H1 (cell line): ENCODE results near the gene BPIFB3. TPM values are rescaled to one million over a fixed set of nuclear protein-coding genes. Genes with fewer than 3 reads are reported as not detected.

Experiments used
- GTF2F1 ChIP-seq: IDR thresholded peaks from 2 replicates; pipeline ENCODE4 v1.6.1; 2012; ENCODE audit warnings: low read depth, low read length, improper control_type of control experiment, borderline replicate concordance
- SIRT6 ChIP-seq: IDR thresholded peaks from one replicate; pipeline ENCODE4 v1.7.1; 2012; ENCODE audit warnings: low read length, inconsistent platforms
- polyA plus RNA-seq, 7 experiments: library from polyadenylated mRNA; depleted of rRNA in 3 of 7; stranded (reverse) in 5 of 7; unstranded in 2 of 7; fragments of >200 nt in 5 of 7; fragments of 200-250 nt in 2 of 7; gene quantifications; 1 replicate in 5 of 7; 2 replicates in 1 of 7; 4 replicates in 1 of 7; pipeline versions ENCODE4 v1.2.1 to v1.2.3, GENCODE V29; 2011 to 2013; ENCODE audit warnings: missing spikeins in 2 of 7, mixed read lengths in 2 of 7
- total RNA-seq: library from RNA; stranded (reverse); fragmentation: NEBNext Ultra II Directional; extraction: Animal tissue kit (Norgen Biotek cat#: 25700); gene quantifications from 2 replicates; pipeline ENCODE4 v1.2.1, GENCODE V29; 2021
- TF ChIP-seq, protein P1 (sequence below): fragments of 300-600 bp; sonication (generic); IDR thresholded peaks from 2 replicates; pipeline ENCODE4 v1.7.1; 2012; ENCODE audit warnings: low read length, moderate library complexity, mild to moderate bottlenecking, inconsistent platforms; ENCODE audit not compliant: insufficient replicate concordance
- TF ChIP-seq, protein P2 (sequence below): IDR thresholded peaks from 2 replicates; pipeline ENCODE4 v1.6.1; 2012; ENCODE audit warnings: low read length, inconsistent platforms

Gene BPIFB3
- total and polyA plus RNA-seq, 2 of the 8 experiments (the other 6 are each of a cell fraction or from before 2014, with no cell fraction given): not detected

DNA sequence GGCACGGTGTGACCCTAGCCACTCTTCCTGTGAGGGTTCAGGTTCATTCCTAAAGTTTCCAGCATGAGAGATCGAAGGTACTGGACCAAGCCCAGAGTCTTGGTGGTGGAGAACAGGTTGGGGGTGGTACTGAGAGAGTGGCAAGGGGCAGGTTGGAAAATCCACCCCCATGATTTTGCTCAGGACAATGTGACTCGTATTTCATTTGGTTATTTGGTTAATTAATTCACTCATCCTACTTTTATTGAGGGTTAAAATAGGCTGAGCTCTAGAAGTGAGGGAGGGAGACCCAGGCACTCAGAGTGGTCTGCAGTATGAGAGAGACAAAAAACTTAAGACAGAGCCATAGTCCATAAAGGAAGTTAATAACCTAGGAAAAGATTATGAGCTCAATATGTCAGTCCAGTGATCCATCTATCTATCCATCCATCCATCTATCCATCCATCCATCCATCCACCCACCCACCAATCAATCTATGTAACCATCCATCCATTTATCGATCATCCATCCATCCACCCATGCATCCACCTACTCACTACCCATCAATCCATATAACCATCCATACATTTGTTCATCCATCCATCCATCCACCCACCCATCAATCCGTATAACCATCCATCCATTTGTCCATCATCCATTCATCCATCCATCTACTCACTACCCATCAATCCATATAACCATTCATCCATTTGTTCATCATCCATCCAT is 28.9 kb upstream of the BPIFB3 start (continued):
- TF ChIP-seq, protein P1, sequence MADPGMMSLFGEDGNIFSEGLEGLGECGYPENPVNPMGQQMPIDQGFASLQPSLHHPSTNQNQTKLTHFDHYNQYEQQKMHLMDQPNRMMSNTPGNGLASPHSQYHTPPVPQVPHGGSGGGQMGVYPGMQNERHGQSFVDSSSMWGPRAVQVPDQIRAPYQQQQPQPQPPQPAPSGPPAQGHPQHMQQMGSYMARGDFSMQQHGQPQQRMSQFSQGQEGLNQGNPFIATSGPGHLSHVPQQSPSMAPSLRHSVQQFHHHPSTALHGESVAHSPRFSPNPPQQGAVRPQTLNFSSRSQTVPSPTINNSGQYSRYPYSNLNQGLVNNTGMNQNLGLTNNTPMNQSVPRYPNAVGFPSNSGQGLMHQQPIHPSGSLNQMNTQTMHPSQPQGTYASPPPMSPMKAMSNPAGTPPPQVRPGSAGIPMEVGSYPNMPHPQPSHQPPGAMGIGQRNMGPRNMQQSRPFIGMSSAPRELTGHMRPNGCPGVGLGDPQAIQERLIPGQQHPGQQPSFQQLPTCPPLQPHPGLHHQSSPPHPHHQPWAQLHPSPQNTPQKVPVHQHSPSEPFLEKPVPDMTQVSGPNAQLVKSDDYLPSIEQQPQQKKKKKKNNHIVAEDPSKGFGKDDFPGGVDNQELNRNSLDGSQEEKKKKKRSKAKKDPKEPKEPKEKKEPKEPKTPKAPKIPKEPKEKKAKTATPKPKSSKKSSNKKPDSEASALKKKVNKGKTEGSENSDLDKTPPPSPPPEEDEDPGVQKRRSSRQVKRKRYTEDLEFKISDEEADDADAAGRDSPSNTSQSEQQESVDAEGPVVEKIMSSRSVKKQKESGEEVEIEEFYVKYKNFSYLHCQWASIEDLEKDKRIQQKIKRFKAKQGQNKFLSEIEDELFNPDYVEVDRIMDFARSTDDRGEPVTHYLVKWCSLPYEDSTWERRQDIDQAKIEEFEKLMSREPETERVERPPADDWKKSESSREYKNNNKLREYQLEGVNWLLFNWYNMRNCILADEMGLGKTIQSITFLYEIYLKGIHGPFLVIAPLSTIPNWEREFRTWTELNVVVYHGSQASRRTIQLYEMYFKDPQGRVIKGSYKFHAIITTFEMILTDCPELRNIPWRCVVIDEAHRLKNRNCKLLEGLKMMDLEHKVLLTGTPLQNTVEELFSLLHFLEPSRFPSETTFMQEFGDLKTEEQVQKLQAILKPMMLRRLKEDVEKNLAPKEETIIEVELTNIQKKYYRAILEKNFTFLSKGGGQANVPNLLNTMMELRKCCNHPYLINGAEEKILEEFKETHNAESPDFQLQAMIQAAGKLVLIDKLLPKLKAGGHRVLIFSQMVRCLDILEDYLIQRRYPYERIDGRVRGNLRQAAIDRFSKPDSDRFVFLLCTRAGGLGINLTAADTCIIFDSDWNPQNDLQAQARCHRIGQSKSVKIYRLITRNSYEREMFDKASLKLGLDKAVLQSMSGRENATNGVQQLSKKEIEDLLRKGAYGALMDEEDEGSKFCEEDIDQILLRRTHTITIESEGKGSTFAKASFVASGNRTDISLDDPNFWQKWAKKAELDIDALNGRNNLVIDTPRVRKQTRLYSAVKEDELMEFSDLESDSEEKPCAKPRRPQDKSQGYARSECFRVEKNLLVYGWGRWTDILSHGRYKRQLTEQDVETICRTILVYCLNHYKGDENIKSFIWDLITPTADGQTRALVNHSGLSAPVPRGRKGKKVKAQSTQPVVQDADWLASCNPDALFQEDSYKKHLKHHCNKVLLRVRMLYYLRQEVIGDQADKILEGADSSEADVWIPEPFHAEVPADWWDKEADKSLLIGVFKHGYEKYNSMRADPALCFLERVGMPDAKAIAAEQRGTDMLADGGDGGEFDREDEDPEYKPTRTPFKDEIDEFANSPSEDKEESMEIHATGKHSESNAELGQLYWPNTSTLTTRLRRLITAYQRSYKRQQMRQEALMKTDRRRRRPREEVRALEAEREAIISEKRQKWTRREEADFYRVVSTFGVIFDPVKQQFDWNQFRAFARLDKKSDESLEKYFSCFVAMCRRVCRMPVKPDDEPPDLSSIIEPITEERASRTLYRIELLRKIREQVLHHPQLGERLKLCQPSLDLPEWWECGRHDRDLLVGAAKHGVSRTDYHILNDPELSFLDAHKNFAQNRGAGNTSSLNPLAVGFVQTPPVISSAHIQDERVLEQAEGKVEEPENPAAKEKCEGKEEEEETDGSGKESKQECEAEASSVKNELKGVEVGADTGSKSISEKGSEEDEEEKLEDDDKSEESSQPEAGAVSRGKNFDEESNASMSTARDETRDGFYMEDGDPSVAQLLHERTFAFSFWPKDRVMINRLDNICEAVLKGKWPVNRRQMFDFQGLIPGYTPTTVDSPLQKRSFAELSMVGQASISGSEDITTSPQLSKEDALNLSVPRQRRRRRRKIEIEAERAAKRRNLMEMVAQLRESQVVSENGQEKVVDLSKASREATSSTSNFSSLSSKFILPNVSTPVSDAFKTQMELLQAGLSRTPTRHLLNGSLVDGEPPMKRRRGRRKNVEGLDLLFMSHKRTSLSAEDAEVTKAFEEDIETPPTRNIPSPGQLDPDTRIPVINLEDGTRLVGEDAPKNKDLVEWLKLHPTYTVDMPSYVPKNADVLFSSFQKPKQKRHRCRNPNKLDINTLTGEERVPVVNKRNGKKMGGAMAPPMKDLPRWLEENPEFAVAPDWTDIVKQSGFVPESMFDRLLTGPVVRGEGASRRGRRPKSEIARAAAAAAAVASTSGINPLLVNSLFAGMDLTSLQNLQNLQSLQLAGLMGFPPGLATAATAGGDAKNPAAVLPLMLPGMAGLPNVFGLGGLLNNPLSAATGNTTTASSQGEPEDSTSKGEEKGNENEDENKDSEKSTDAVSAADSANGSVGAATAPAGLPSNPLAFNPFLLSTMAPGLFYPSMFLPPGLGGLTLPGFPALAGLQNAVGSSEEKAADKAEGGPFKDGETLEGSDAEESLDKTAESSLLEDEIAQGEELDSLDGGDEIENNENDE: no peak
- TF ChIP-seq, protein P2, sequence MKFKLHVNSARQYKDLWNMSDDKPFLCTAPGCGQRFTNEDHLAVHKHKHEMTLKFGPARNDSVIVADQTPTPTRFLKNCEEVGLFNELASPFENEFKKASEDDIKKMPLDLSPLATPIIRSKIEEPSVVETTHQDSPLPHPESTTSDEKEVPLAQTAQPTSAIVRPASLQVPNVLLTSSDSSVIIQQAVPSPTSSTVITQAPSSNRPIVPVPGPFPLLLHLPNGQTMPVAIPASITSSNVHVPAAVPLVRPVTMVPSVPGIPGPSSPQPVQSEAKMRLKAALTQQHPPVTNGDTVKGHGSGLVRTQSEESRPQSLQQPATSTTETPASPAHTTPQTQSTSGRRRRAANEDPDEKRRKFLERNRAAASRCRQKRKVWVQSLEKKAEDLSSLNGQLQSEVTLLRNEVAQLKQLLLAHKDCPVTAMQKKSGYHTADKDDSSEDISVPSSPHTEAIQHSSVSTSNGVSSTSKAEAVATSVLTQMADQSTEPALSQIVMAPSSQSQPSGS: no peak
- TF ChIP-seq SIRT6 (no peak), GTF2F1 (no peak)
